Tibial nerve (tissue), 3 donors: Measurements from ENCODE around the gene TM2D1.

Source experiments
- EP300 ChIP-seq, 2 donors: sonication (generic); formaldehyde crosslinking; IDR thresholded peaks; one replicate each; pipeline ENCODE4 v1.6.1; 2017; ENCODE audit warnings: antibody characterized with exemption in 2 of 2, mild to moderate bottlenecking in 1 of 2
- POLR2A ChIP-seq, 2 donors: fragments of 450-650 bp; IDR thresholded peaks; one replicate each; pipeline ENCODE4 v1.6.1; 2017; ENCODE audit warnings: antibody characterized with exemption in 2 of 2, mild to moderate bottlenecking in 2 of 2, moderate library complexity in 2 of 2

- TF ChIP-seq POLR2A (IDR thresholded peaks at IDR 0.05): no peak
- TF ChIP-seq EP300 (IDR thresholded peaks at IDR 0.05): no peak
These were observed 482 bp downstream of the TM2D1 start for GRCh38 chr1:61724506-61724812.
